ENCODE results near the gene SFT2D2. TPM values are rescaled to one million over a fixed set of nuclear protein-coding genes. Genes with fewer than 3 reads are reported as not detected.

SFT2D2 gene
- total RNA-seq, 2 donors from 2014 or later, result 45.1 to 47.5 TPM

GRCh38 chr1:168210312-168210711 is 15.5 kb upstream of the SFT2D2 start:
- no peaks in the 10 kb centered on the region for H3K36me3 Mint-ChIP-seq (ENCODE audit: low read depth)
- H3K4me3 Mint-ChIP-seq, result no peak overlapping the region
- no peaks in the 10 kb centered on the region for H3K27me3 Mint-ChIP-seq
- H3K4me1 Mint-ChIP-seq, result peaks cover 5% of the 10 kb centered on the region
- peaks cover 15% of the 10 kb centered on the region for H3K9me3 Mint-ChIP-seq
- H3K27ac Mint-ChIP-seq, result no peak overlapping the region
- ATAC-seq (replicated peaks), result no peak

GRCh38 chr1:168213349-168213748 is 12.5 kb upstream of the SFT2D2 start:
- Mint-ChIP-seq H3K27me3 (no peaks in the 10 kb centered on the region), H3K36me3 (ENCODE audit: low read depth) (no peaks in the 10 kb centered on the region), H3K4me1 (peaks cover 5% of the 10 kb centered on the region), H3K9me3 (peaks cover 15% of the 10 kb centered on the region), H3K4me3 (no peak overlapping the region), H3K27ac (no peak overlapping the region)
- ATAC-seq (replicated peaks), result no peak

- Mint-ChIP-seq H3K4me1 (peaks cover 4% of the 10 kb centered on the region), H3K27ac (no peak overlapping the region), H3K36me3 (ENCODE audit: low read depth) (no peaks in the 10 kb centered on the region), H3K27me3 (no peaks in the 10 kb centered on the region), H3K9me3 (peaks cover 14% of the 10 kb centered on the region), H3K4me3 (no peak overlapping the region)
- no peak for ATAC-seq (replicated peaks)
These were observed 9.6 kb upstream of the SFT2D2 start for GRCh38 chr1:168216171-168216570.

GRCh38 chr1:168217664-168218063 is 8.1 kb upstream of the SFT2D2 start:
- peaks cover 10% of the 10 kb centered on the region for H3K9me3 Mint-ChIP-seq
- H3K4me1 Mint-ChIP-seq, result no peaks in the 10 kb centered on the region
- H3K27me3 Mint-ChIP-seq, result no peaks in the 10 kb centered on the region

GRCh38 chr1:168218658-168219057 is 7.1 kb upstream of the SFT2D2 start:
- H3K27me3 Mint-ChIP-seq, result no peaks in the 10 kb centered on the region
- H3K36me3 Mint-ChIP-seq (ENCODE audit: low read depth), result no peaks in the 10 kb centered on the region
- H3K4me1 Mint-ChIP-seq, result no peaks in the 10 kb centered on the region
- no peak overlapping the region for H3K4me3 Mint-ChIP-seq
- peaks cover 3% of the 10 kb centered on the region for H3K9me3 Mint-ChIP-seq
- H3K27ac Mint-ChIP-seq, result no peak overlapping the region
- no peak for ATAC-seq (replicated peaks)

More at GRCh38 chr1:168217664-168218063, 8.1 kb upstream of the SFT2D2 start:
- H3K27ac Mint-ChIP-seq, result no peak overlapping the region
- ATAC-seq (replicated peaks), result no peak
- no peak overlapping the region for H3K4me3 Mint-ChIP-seq
- H3K36me3 Mint-ChIP-seq (ENCODE audit: low read depth), result no peaks in the 10 kb centered on the region

- Mint-ChIP-seq H3K36me3 (ENCODE audit: low read depth) (no peaks in the 10 kb centered on the region), H3K9me3 (no peaks in the 10 kb centered on the region), H3K27ac (no peak overlapping the region), H3K4me3 (no peak overlapping the region), H3K4me1 (peaks cover 6% of the 10 kb centered on the region), H3K27me3 (no peaks in the 10 kb centered on the region)
- no peak for ATAC-seq (replicated peaks)
These were observed 5.3 kb upstream of the SFT2D2 start for GRCh38 chr1:168220470-168220871.

GRCh38 chr1:168221275-168221674 is 4.5 kb upstream of the SFT2D2 start:
- Mint-ChIP-seq H3K27ac (no peak overlapping the region), H3K36me3 (ENCODE audit: low read depth) (no peaks in the 10 kb centered on the region), H3K4me3 (no peak overlapping the region), H3K4me1 (peaks cover 6% of the 10 kb centered on the region), H3K27me3 (no peaks in the 10 kb centered on the region), H3K9me3 (no peaks in the 10 kb centered on the region)
- ATAC-seq (replicated peaks), result no peak

- H3K9me3 Mint-ChIP-seq, result no peaks in the 10 kb centered on the region
- no peaks in the 10 kb centered on the region for H3K27me3 Mint-ChIP-seq
- H3K4me3 Mint-ChIP-seq, result no peak overlapping the region
- H3K36me3 Mint-ChIP-seq (ENCODE audit: low read depth), result peaks cover 18% of the 10 kb centered on the region
- no peak for ATAC-seq (replicated peaks)
- H3K4me1 Mint-ChIP-seq, result peaks cover 20% of the 10 kb centered on the region
- H3K27ac Mint-ChIP-seq, result no peak overlapping the region
These were observed 2.5 kb upstream of the SFT2D2 start for GRCh38 chr1:168223261-168223660.

GRCh38 chr1:168223681-168224540 is 1.9 kb upstream of the SFT2D2 start:
- Mint-ChIP-seq H3K4me1 (peaks cover 22% of the 10 kb centered on the region), H3K27me3 (no peaks in the 10 kb centered on the region), H3K4me3 (no peak overlapping the region), H3K27ac (no peak overlapping the region), H3K9me3 (no peaks in the 10 kb centered on the region), H3K36me3 (ENCODE audit: low read depth) (peaks cover 25% of the 10 kb centered on the region)
- ATAC-seq (replicated peaks), result no peak

- no peaks in the 10 kb centered on the region for H3K27me3 Mint-ChIP-seq
- ATAC-seq (replicated peaks), result no peak
- peaks cover 32% of the 10 kb centered on the region for H3K4me1 Mint-ChIP-seq
- H3K27ac Mint-ChIP-seq, result no peak overlapping the region
- H3K9me3 Mint-ChIP-seq, result no peaks in the 10 kb centered on the region
- H3K36me3 Mint-ChIP-seq (ENCODE audit: low read depth), result peaks cover 35% of the 10 kb centered on the region
- H3K4me3 Mint-ChIP-seq, result peak overlapping the region; percentile 93
These were observed 813 bp upstream of the SFT2D2 start for GRCh38 chr1:168224991-168225390.

- Mint-ChIP-seq H3K27me3 (no peaks in the 10 kb centered on the region), H3K36me3 (ENCODE audit: low read depth) (peaks cover 60% of the 10 kb centered on the region), H3K4me3 (peak overlapping the region; percentile 93), H3K4me1 (peaks cover 35% of the 10 kb centered on the region), H3K9me3 (no peaks in the 10 kb centered on the region), H3K27ac (peak overlapping the region; percentile 97)
- peak; percentile 20 for ATAC-seq (replicated peaks)
These were observed 1.8 kb downstream of the SFT2D2 start for GRCh38 chr1:168227620-168228019.

GRCh38 chr1:168229893-168230292 is 4.1 kb downstream of the SFT2D2 start:
- Mint-ChIP-seq H3K4me1 (peaks cover 46% of the 10 kb centered on the region), H3K27ac (peak overlapping the region; percentile 10), H3K4me3 (peak overlapping the region; percentile 93), H3K36me3 (ENCODE audit: low read depth) (peaks cover 83% of the 10 kb centered on the region), H3K9me3 (no peaks in the 10 kb centered on the region), H3K27me3 (no peaks in the 10 kb centered on the region)
- ATAC-seq (replicated peaks), result no peak

- Mint-ChIP-seq H3K27ac (no peak overlapping the region), H3K27me3 (no peaks in the 10 kb centered on the region), H3K9me3 (no peaks in the 10 kb centered on the region), H3K4me1 (peaks cover 51% of the 10 kb centered on the region), H3K36me3 (ENCODE audit: low read depth) (peaks cover 91% of the 10 kb centered on the region), H3K4me3 (no peak overlapping the region)
- ATAC-seq (replicated peaks), result no peak
These were observed 4.9 kb downstream of the SFT2D2 start for GRCh38 chr1:168230709-168231108.

GRCh38 chr1:168234846-168235547 is 9.2 kb downstream of the SFT2D2 start:
- no peaks in the 10 kb centered on the region for H3K27me3 Mint-ChIP-seq
- peak; percentile 64 for ATAC-seq (replicated peaks)
- no peaks in the 10 kb centered on the region for H3K9me3 Mint-ChIP-seq
- H3K4me3 Mint-ChIP-seq, result peak overlapping the region; percentile 49
- H3K4me1 Mint-ChIP-seq, result peaks cover 45% of the 10 kb centered on the region
- peak overlapping the region; percentile 70 for H3K27ac Mint-ChIP-seq
- H3K36me3 Mint-ChIP-seq (ENCODE audit: low read depth), result peaks cover 97% of the 10 kb centered on the region

GRCh38 chr1:168235548-168235885 is 9.7 kb downstream of the SFT2D2 start:
- no peak for ATAC-seq (replicated peaks)
- peak overlapping the region; percentile 74 for H3K27ac Mint-ChIP-seq
- peak overlapping the region; percentile 49 for H3K4me3 Mint-ChIP-seq
- H3K9me3 Mint-ChIP-seq, result no peaks in the 10 kb centered on the region
- peaks cover 45% of the 10 kb centered on the region for H3K4me1 Mint-ChIP-seq
- H3K27me3 Mint-ChIP-seq, result no peaks in the 10 kb centered on the region
- peaks cover 99% of the 10 kb centered on the region for H3K36me3 Mint-ChIP-seq (ENCODE audit: low read depth)

Measured in activated T-helper 17 cell treated with anti-CD3 and anti-CD28 coated beads, Interleukin-2, amount 50 U/mL, for 72 hours (primary cell).